Gastrocnemius medialis (tissue), 4 donors: ENCODE data around the gene MICALL2. TPM values are rescaled to one million over a fixed set of nuclear protein-coding genes. Genes with fewer than 3 reads are reported as not detected.

ENCODE experiments used
- ATAC-seq, 2 donors: fragments of 150-250 bp; one replicate each; pipeline ENCODE4 v1.9.1; 2016
- DNase-seq, 2 donors: peaks; one replicate each; pipeline ENCODE4 v3.0.0-alpha.2; 2019
- H3K27ac ChIP-seq, 4 donors: fragments of 200-600 bp; sonication (generic); 1 replicate in 1 of 4; 2 replicates in 3 of 4; pipeline ENCODE4 v1.5.1; 2016 to 2018; ENCODE audit warnings: mild to moderate bottlenecking in 2 of 4, moderate library complexity in 1 of 4
- H3K27me3 ChIP-seq, 3 donors: fragments of 200-600 bp; sonication (generic) in 2 of 3; 1 replicate in 1 of 3; 2 replicates in 2 of 3; pipeline versions ENCODE4 v1.5.1 to v1.6.0; 2016 to 2019; ENCODE audit warnings: mild to moderate bottlenecking in 1 of 3, moderate library complexity in 1 of 3
- H3K36me3 ChIP-seq, 2 donors: fragments of 200-600 bp; sonication (generic) in 1 of 2; one replicate each; pipeline ENCODE4 v1.5.1; 2017 to 2018
- H3K4me1 ChIP-seq, 2 donors: fragments of 200-600 bp; sonication (generic) in 1 of 2; one replicate each; pipeline ENCODE4 v1.5.1; 2016 to 2017; ENCODE audit warnings: mild to moderate bottlenecking in 2 of 2
- H3K4me3 ChIP-seq, 4 donors: fragments of 200-600 bp; sonication (generic) in 3 of 4; 1 replicate in 1 of 4; 2 replicates in 3 of 4; pipeline ENCODE4 v1.5.1; 2016 to 2019; ENCODE audit warnings: mild to moderate bottlenecking in 2 of 4
- H3K9me3 ChIP-seq, 3 donors: fragments of 200-600 bp; sonication (generic) in 2 of 3; 1 replicate in 1 of 3; 2 replicates in 2 of 3; pipeline ENCODE4 v1.5.1; 2016 to 2019
- POLR2A ChIP-seq, 2 donors: fragments of 450-650 bp; IDR thresholded peaks; one replicate each; pipeline ENCODE4 v1.6.1; 2017; ENCODE audit warnings: antibody characterized with exemption in 2 of 2, mild to moderate bottlenecking in 2 of 2, moderate library complexity in 2 of 2
- in situ Hi-C, 4 donors: fragments of 200-750 bp; cut with MboI; loops; one replicate each; pipeline versions ENCODE4 v1.15.0 to v1.8.0; 2017; ENCODE audit warnings: low sequenced_read_pairs in 4 of 4
- intact Hi-C: fragments of 100-400 bp; cut with DNase I; formaldehyde crosslinking; loops from one replicate; pipeline ENCODE4 v1.15.1; 2023; ENCODE audit warnings: low total_unique reads
- total RNA-seq, 4 donors: library from RNA; depleted of rRNA; stranded (reverse); fragments of >200 nt; gene quantifications; one replicate each; pipeline versions ENCODE4 v1.1.0 to v1.2.3, GENCODE V29; 2016
- TF ChIP-seq, protein P1 (sequence below), 5 experiments: fragments of 450-650 bp in 3 of 5; fragments of 200-600 bp in 2 of 5; sonication (generic) in 2 of 5; IDR thresholded peaks in 4 of 5; conservative IDR thresholded peaks in 1 of 5; 1 replicate in 4 of 5; 2 replicates in 1 of 5; pipeline ENCODE4 v1.5.1; 2016 to 2019; ENCODE audit warnings: antibody characterized with exemption in 5 of 5, mild to moderate bottlenecking in 3 of 5, moderate library complexity in 3 of 5

The MICALL2 gene
- total RNA-seq, 4 donors from 2014 or later, result 1.6 to 4.8 (median 2.4) TPM

GRCh38 chr7:1463676-1464223, 4.5 kb upstream of the MICALL2 start:
- in situ Hi-C loops, result no loop called here
- Histone ChIP-seq H3K4me1 (peaks cover 22 to 28% of the 10 kb centered on the region in 2 donors), H3K36me3 (no peaks in the 10 kb centered on the region), H3K4me3 (no peak overlapping the region), H3K27me3 (no peaks in the 10 kb centered on the region), H3K9me3 (no peaks in the 10 kb centered on the region), H3K27ac (no peak overlapping the region)
- no peak for ATAC-seq
- intact Hi-C loops, result no loop called here
- no peak for DNase-seq
- TF ChIP-seq POLR2A (IDR thresholded peaks at IDR 0.05), result no peak
- TF ChIP-seq, protein P1, sequence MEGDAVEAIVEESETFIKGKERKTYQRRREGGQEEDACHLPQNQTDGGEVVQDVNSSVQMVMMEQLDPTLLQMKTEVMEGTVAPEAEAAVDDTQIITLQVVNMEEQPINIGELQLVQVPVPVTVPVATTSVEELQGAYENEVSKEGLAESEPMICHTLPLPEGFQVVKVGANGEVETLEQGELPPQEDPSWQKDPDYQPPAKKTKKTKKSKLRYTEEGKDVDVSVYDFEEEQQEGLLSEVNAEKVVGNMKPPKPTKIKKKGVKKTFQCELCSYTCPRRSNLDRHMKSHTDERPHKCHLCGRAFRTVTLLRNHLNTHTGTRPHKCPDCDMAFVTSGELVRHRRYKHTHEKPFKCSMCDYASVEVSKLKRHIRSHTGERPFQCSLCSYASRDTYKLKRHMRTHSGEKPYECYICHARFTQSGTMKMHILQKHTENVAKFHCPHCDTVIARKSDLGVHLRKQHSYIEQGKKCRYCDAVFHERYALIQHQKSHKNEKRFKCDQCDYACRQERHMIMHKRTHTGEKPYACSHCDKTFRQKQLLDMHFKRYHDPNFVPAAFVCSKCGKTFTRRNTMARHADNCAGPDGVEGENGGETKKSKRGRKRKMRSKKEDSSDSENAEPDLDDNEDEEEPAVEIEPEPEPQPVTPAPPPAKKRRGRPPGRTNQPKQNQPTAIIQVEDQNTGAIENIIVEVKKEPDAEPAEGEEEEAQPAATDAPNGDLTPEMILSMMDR (IDR thresholded peaks at IDR 0.05 in 4 of 5, conservative IDR thresholded peaks at IDR 0.05 in 1 of 5), result no peak

GRCh38 chr7:1461646-1462375, 2.5 kb upstream of the MICALL2 start:
- DNase-seq, result no peak
- no peaks in the 10 kb centered on the region for H3K36me3 ChIP-seq
- peaks cover 27 to 34% of the 10 kb centered on the region in 2 donors for H3K4me1 ChIP-seq
- TF ChIP-seq, protein P1 (IDR thresholded peaks at IDR 0.05 in 4 of 5, conservative IDR thresholded peaks at IDR 0.05 in 1 of 5), result no peak
- no peak for TF ChIP-seq POLR2A (IDR thresholded peaks at IDR 0.05)
- in situ Hi-C loops, result no loop called here
- intact Hi-C loops, result no loop called here
- H3K27ac ChIP-seq, result peak overlapping the region; percentile 84 to 90 (median 88)
- no peaks in the 10 kb centered on the region for H3K27me3 ChIP-seq
- ATAC-seq, result no peak
- no peak overlapping the region for H3K4me3 ChIP-seq
- H3K9me3 ChIP-seq, result no peaks in the 10 kb centered on the region

- H3K4me3 ChIP-seq, result peak overlapping the region; percentile 66 to 79 (median 70)
- H3K4me1 ChIP-seq, result peaks cover 23 to 27% of the 10 kb centered on the region in 2 donors
- DNase-seq (peak in 1 of 2 donors; percentile 75), ATAC-seq (peak; percentile 6 to 19)
- H3K27ac ChIP-seq, result peak overlapping the region; percentile 84 to 90 (median 88)
- no peaks in the 10 kb centered on the region for H3K9me3 ChIP-seq
- intact Hi-C loops, result no loop called here
- H3K36me3 ChIP-seq, result no peaks in the 10 kb centered on the region
- TF ChIP-seq, protein P1 (IDR thresholded peaks at IDR 0.05 in 4 of 5, conservative IDR thresholded peaks at IDR 0.05 in 1 of 5), result no peak
- peak in 1 of 2 donors; percentile 35 for TF ChIP-seq POLR2A (IDR thresholded peaks at IDR 0.05)
- in situ Hi-C loops, result no loop called here
- no peaks in the 10 kb centered on the region for H3K27me3 ChIP-seq
Observed at GRCh38 chr7:1460821-1461645, 1.8 kb upstream of the MICALL2 start.

DNA sequence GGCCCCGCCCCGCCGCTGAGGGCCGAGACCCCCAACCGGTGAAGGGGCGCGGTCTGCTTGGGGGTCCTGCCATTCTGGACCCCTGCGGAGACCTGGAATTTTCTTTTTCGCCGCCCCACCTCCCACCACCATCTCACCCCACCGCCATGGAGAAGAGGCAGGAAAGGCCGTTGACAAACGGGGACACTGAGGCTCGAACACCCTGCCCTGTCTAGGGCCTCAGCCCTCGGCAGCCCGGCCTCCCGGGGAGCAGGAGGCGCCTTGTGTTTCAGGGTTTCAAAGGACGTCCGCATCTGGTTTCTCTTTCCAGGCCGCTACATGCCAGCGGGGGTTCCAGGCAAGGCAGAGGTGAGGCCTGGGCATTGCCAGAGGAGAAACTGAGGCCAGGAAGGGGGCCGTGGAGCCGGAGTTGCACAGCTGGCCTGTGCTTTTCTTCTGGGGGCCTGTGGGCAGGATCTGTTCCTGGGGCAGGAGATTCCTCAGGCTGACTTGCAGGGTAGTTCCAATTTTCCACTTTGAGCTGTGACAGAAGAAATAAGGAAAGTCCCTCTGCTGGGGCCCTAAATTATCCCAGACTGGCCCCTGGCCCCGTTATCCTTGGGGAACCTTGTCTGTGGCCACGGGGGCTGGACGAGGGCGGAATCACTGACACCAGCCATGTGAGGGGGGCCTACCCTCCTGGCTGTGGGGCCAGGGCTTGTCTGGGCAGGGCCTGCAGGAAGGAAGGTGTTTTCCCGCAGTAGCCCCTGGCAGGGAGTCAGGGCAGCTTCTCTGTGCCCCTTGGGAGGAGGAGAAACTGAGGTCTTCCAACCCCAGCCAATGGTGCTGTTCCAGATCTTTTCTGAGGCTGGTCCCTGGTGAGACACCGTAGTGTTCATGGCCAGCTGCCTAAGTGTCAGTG, 900 bp upstream of the MICALL2 start:
- Histone ChIP-seq H3K4me3 (peak overlapping the region; percentile 66 to 79 (median 70)), H3K27ac (peak overlapping the region; percentile 84 to 90 (median 88)), H3K27me3 (no peaks in the 10 kb centered on the region), H3K4me1 (peaks cover 23 to 27% of the 10 kb centered on the region in 2 donors), H3K36me3 (no peaks in the 10 kb centered on the region), H3K9me3 (no peaks in the 10 kb centered on the region)
- ATAC-seq, result peak; percentile 11 to 13
- peak; percentile 26 to 39 for DNase-seq
- intact Hi-C loops (loop anchor here (5.0 kb wide), 1 partner anchor 42 kb away; the partner anchor contains the start of gene INTS1), in situ Hi-C loops (no loop called here)
- TF ChIP-seq, protein P1 (IDR thresholded peaks at IDR 0.05 in 4 of 5, conservative IDR thresholded peaks at IDR 0.05 in 1 of 5), result peak in 1 of 5 experiments; percentile 13
- no peak for TF ChIP-seq POLR2A (IDR thresholded peaks at IDR 0.05)
